WERI-Rb-1 (cell line): ENCODE results near the gene KCNMA1.

Experiments
- DNase-seq: peaks from one replicate; pipeline ENCODE4 v3.0.0-alpha.2; 2020
- H3K27ac ChIP-seq: fragments of 250-450 bp; sonication (Bioruptor Pico); 2 replicates; pipeline ENCODE4 v1.5.1; 2020; ENCODE audit warnings: mild to moderate bottlenecking, moderate library complexity
- H3K27me3 ChIP-seq: fragments of 250-450 bp; sonication (Bioruptor Pico); 2 replicates; pipeline ENCODE4 v1.5.1; 2021; ENCODE audit warnings: mild to moderate bottlenecking, low read depth, moderate library complexity; ENCODE audit not compliant: insufficient read depth, severe bottlenecking
- H3K36me3 ChIP-seq: fragments of 250-450 bp; sonication (Bioruptor Pico); 2 replicates; pipeline ENCODE4 v1.5.1; 2020; ENCODE audit warnings: mild to moderate bottlenecking, moderate library complexity
- H3K4me3 ChIP-seq: 2 replicates; pipeline ENCODE4 v1.5.1; 2011; ENCODE audit warnings: low read depth, mild to moderate bottlenecking, control low read depth, low read length
- H3K9me3 ChIP-seq: fragments of 250-450 bp; sonication (Bioruptor Pico); 2 replicates; pipeline ENCODE4 v1.5.1; 2021; ENCODE audit warnings: mild to moderate bottlenecking, moderate library complexity; ENCODE audit not compliant: severe bottlenecking
- CTCF ChIP-seq: IDR thresholded peaks from 2 replicates; pipeline ENCODE4 v1.5.1; 2011; ENCODE audit warnings: low read depth, mild to moderate bottlenecking, control low read depth, inconsistent platforms, low read length

KCNMA1 gene

GRCh38 chr10:76866841-76867586, 770.6 kb downstream of the KCNMA1 start:
- Histone ChIP-seq H3K27ac (no peak overlapping the region), H3K36me3 (no peaks in the 10 kb centered on the region), H3K9me3 (no peaks in the 10 kb centered on the region), H3K27me3 (no peaks in the 10 kb centered on the region), H3K4me3 (no peak overlapping the region)
- no peak for DNase-seq
- no peak for TF ChIP-seq CTCF

- H3K4me3 ChIP-seq: no peak overlapping the region
- no peaks in the 10 kb centered on the region for H3K9me3 ChIP-seq
- no peaks in the 10 kb centered on the region for H3K36me3 ChIP-seq
- TF ChIP-seq CTCF: no peak
- H3K27me3 ChIP-seq: no peaks in the 10 kb centered on the region
- H3K27ac ChIP-seq: no peak overlapping the region
- no peak for DNase-seq
Observed at GRCh38 chr10:76864922-76865321, 772.7 kb downstream of the KCNMA1 start.

GRCh38 chr10:76858721-76859120, 778.9 kb downstream of the KCNMA1 start:
- no peak for DNase-seq
- TF ChIP-seq CTCF: no peak
- Histone ChIP-seq H3K4me3 (no peak overlapping the region), H3K27ac (no peak overlapping the region), H3K36me3 (no peaks in the 10 kb centered on the region), H3K9me3 (no peaks in the 10 kb centered on the region), H3K27me3 (no peaks in the 10 kb centered on the region)

GRCh38 chr10:76840802-76841201, 796.8 kb downstream of the KCNMA1 start:
- no peak for DNase-seq
- TF ChIP-seq CTCF: no peak
- Histone ChIP-seq H3K27me3 (no peaks in the 10 kb centered on the region), H3K27ac (no peak overlapping the region), H3K4me3 (no peak overlapping the region), H3K9me3 (no peaks in the 10 kb centered on the region), H3K36me3 (no peaks in the 10 kb centered on the region)

- no peaks in the 10 kb centered on the region for H3K9me3 ChIP-seq
- no peaks in the 10 kb centered on the region for H3K27me3 ChIP-seq
- DNase-seq: no peak
Observed at GRCh38 chr10:76839276-76839675, 798.3 kb downstream of the KCNMA1 start.

More at GRCh38 chr10:76839276-76839675, 798.3 kb downstream of the KCNMA1 start:
- Histone ChIP-seq H3K27ac (no peak overlapping the region), H3K36me3 (no peaks in the 10 kb centered on the region), H3K4me3 (no peak overlapping the region)
- TF ChIP-seq CTCF: no peak
